ENCODE results near the gene LEKR1. TPM values are rescaled to one million over a fixed set of nuclear protein-coding genes. Genes with fewer than 3 reads are reported as not detected.

LEKR1 gene
- total RNA-seq, 1 donor from 2014 or later, result 0.57 TPM

DNA sequence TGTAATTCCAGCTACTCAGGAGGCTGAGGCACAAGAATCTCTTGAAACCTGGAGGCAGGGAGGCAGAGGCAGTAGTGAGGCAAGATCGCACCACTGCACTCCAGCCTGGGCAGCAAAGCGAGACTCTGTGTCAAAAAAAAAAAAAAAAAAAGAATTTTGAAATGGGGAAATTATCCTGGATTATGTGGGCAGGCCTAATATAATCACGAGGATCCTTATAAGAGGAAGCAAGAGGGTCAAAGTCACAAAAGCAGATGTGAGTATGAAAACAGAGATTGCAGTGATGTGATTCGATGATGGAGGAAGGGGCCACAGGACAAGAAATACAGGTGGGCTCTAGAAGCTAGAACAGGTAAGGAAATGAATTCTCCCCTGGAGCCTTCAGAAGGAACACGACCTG lies 159.6 kb downstream of the LEKR1 start:
- H3K27ac Mint-ChIP-seq, result no peak overlapping the region
- no peak for DNase-seq (ENCODE audit: low spot score)
- no peaks in the 10 kb centered on the region for H3K36me3 Mint-ChIP-seq (ENCODE audit: low read depth)
- no peak overlapping the region for H3K4me3 Mint-ChIP-seq
- intact Hi-C loops (cut with micrococcal nuclease), result no loop called here
- no peaks in the 10 kb centered on the region for H3K4me1 Mint-ChIP-seq (ENCODE audit: low read depth)
- peaks cover 15% of the 10 kb centered on the region for H3K27me3 Mint-ChIP-seq (ENCODE audit: insufficient read depth)
- no peaks in the 10 kb centered on the region for H3K9me3 Mint-ChIP-seq

GRCh38 chr3:156987946-156988345 lies 161.8 kb downstream of the LEKR1 start:
- intact Hi-C loops (cut with micrococcal nuclease), result no loop called here
- no peak overlapping the region for H3K4me3 Mint-ChIP-seq
- H3K27me3 Mint-ChIP-seq (ENCODE audit: insufficient read depth), result peaks cover 17% of the 10 kb centered on the region
- H3K9me3 Mint-ChIP-seq, result no peaks in the 10 kb centered on the region
- H3K36me3 Mint-ChIP-seq (ENCODE audit: low read depth), result no peaks in the 10 kb centered on the region
- no peak overlapping the region for H3K27ac Mint-ChIP-seq
- H3K4me1 Mint-ChIP-seq (ENCODE audit: low read depth), result no peaks in the 10 kb centered on the region
- no peak for DNase-seq (ENCODE audit: low spot score)

DNA sequence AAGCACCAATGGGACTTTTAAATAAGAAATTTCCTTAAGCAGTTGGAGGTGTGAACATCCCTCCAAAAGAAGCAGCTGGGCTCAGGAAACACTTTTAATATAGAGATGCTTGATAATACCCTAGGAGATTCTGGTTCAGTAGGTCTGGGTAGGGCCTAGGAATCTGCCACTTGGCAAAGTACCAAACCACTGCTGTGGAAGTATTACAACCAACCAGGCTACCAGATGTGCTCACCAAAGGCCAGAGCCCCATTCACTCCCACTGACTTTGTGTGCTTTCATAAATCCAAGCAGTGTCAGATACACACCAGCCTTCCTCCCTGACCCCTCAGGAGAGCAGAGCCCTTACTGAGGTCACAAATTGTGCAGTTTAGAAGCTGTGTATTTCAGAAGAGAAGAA lies 171.2 kb downstream of the LEKR1 start:
- Mint-ChIP-seq H3K4me3 (no peak overlapping the region), H3K9me3 (no peaks in the 10 kb centered on the region), H3K27me3 (ENCODE audit: insufficient read depth) (peaks cover 18% of the 10 kb centered on the region), H3K4me1 (ENCODE audit: low read depth) (no peaks in the 10 kb centered on the region), H3K36me3 (ENCODE audit: low read depth) (no peaks in the 10 kb centered on the region), H3K27ac (no peak overlapping the region)
- intact Hi-C loops (cut with micrococcal nuclease), result no loop called here
- no peak for DNase-seq (ENCODE audit: low spot score)

DNA sequence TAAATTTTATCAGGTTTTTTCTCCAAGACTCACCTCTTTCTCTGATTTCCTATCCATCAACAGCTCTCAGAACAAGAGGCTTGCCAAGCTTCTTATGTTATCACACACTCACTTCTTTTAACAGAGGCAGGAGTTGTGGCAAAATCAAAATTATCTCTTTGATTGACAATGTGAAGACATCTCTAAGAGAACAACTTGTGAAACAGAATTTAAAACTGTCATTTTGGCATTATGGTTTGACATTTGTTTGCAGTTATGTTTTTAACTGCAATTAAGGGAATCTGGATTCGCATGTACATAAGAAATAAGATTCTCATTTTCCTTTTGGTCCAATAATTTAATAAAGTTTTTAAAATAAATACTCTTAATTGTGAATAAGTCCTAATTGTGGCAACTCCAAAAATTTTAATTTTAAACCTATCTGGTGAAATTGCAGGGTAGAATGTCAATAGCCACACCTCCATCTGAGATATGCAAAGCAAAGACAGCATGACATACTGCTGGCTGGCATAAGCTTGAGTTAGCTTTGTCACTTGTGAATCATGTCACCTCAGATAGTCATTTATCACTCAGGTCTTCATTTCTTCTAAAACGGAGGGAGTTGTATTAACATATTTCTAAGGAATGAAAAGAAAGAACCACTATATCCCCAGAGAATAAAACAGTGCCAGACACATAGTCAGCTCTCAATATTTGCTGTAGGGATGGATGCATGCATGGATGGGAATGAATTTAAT lies 175.2 kb downstream of the LEKR1 start:
- Mint-ChIP-seq H3K4me3 (no peak overlapping the region), H3K9me3 (no peaks in the 10 kb centered on the region), H3K27me3 (ENCODE audit: insufficient read depth) (peaks cover 28% of the 10 kb centered on the region), H3K4me1 (ENCODE audit: low read depth) (no peaks in the 10 kb centered on the region), H3K27ac (no peak overlapping the region), H3K36me3 (ENCODE audit: low read depth) (no peaks in the 10 kb centered on the region)
- no peak for DNase-seq (ENCODE audit: low spot score)
- intact Hi-C loops (cut with micrococcal nuclease), result no loop called here

DNA sequence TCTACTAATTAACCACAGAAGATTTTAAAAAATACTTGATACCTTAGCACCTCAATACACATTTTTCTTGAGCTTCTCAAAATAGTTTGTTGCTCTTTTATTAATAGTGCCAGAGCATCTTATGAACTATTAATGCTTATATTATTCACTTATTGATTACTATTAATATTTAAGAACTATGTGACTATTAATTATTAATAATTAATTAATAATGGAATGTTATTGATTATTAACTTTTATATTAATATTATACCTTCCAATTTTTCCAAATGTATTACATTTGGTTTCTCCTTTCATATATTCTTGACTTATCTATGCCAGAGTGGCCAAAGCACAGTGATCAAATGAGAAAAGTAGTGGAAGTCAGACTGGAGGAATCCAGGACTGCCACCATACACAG lies 195.5 kb downstream of the LEKR1 start:
- H3K27ac Mint-ChIP-seq, result no peak overlapping the region
- intact Hi-C loops (cut with micrococcal nuclease), result no loop called here

DNA sequence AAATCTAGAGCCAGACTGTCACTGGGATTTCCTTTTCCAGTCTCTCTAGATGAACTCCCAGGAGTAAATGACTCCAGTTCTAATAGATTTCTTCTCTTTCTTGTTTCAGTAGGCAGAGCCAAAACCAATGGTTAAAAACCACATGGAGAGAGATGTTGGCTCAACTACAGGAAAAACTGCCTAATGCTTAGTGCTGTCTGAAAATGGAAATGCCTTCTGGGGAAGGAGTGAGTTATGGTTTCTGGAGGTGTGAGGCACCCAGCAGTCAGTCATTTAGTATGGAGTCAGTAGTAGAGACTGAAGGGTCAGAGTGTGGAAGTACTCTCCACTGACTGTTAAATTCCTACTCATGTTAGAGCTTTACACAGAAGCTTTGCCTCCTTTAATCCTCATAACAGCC lies 197.1 kb downstream of the LEKR1 start:
- peaks cover 8% of the 10 kb centered on the region for H3K27me3 Mint-ChIP-seq (ENCODE audit: insufficient read depth)
- intact Hi-C loops (cut with micrococcal nuclease), result no loop called here
- H3K4me1 Mint-ChIP-seq (ENCODE audit: low read depth), result no peaks in the 10 kb centered on the region
- DNase-seq (ENCODE audit: low spot score), result no peak
- no peak overlapping the region for H3K4me3 Mint-ChIP-seq
- H3K27ac Mint-ChIP-seq, result no peak overlapping the region
- H3K36me3 Mint-ChIP-seq (ENCODE audit: low read depth), result peaks cover 1% of the 10 kb centered on the region
- H3K9me3 Mint-ChIP-seq, result no peaks in the 10 kb centered on the region

More for the DNA sequence above, 195.5 kb downstream of the LEKR1 start:
- Mint-ChIP-seq H3K4me1 (ENCODE audit: low read depth) (no peaks in the 10 kb centered on the region), H3K27me3 (ENCODE audit: insufficient read depth) (peaks cover 3% of the 10 kb centered on the region), H3K36me3 (ENCODE audit: low read depth) (peaks cover 1% of the 10 kb centered on the region), H3K9me3 (no peaks in the 10 kb centered on the region), H3K4me3 (no peak overlapping the region)
- DNase-seq (ENCODE audit: low spot score), result no peak

DNA sequence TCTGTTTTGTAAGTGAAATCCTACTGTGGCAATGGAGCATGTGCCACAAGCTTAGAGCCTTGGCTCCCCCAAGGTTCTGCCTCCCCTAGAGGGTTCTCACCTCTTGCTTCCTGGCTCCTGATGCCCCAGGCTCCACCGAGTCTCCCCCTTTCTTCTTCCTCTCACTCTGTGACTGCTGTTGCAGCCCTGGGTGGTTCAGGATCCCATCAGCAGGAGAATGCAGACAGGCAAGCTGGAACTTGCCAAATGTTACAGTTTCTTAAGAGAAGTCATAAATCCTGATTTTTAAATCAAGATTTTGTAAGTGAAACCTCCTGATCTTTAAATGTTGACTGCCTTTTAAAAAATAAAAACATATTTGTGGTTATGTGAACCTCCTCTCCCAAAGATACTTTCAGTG lies 199.9 kb downstream of the LEKR1 start:
- Mint-ChIP-seq H3K4me3 (no peak overlapping the region), H3K36me3 (ENCODE audit: low read depth) (no peaks in the 10 kb centered on the region), H3K4me1 (ENCODE audit: low read depth) (no peaks in the 10 kb centered on the region), H3K27me3 (ENCODE audit: insufficient read depth) (peaks cover 8% of the 10 kb centered on the region), H3K9me3 (no peaks in the 10 kb centered on the region), H3K27ac (no peak overlapping the region)
- intact Hi-C loops (cut with micrococcal nuclease), result no loop called here
- no peak for DNase-seq (ENCODE audit: low spot score)

GRCh38 chr3:157027861-157028745 lies 201.9 kb downstream of the LEKR1 start:
- no peak overlapping the region for H3K27ac Mint-ChIP-seq
- no peaks in the 10 kb centered on the region for H3K36me3 Mint-ChIP-seq (ENCODE audit: low read depth)
- no peaks in the 10 kb centered on the region for H3K4me1 Mint-ChIP-seq (ENCODE audit: low read depth)
- no peaks in the 10 kb centered on the region for H3K9me3 Mint-ChIP-seq
- DNase-seq (ENCODE audit: low spot score), result no peak
- H3K4me3 Mint-ChIP-seq, result no peak overlapping the region
- peaks cover 8% of the 10 kb centered on the region for H3K27me3 Mint-ChIP-seq (ENCODE audit: insufficient read depth)
- intact Hi-C loops (cut with micrococcal nuclease), result no loop called here

DNA sequence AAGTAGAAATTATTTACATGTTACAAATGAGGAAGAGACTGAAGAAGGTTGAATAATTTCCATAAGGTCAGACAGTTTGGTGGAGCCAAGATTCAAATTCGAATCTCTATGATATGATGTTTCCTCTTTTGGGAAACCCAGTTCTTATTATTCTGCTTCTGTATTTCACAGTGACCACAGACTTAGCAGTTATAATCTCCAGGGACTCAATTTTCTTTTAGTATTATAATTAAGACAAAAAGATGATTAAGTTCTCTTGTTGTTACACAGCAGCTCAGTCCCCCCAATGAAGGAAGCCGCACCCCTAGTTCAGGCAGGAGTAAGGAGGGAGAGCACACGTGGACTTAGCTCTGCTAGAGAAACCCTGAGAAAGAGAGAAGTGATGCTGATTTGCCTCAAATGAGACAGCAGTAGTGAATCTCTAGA lies 203.2 kb downstream of the LEKR1 start:
- H3K36me3 Mint-ChIP-seq (ENCODE audit: low read depth), result no peaks in the 10 kb centered on the region
- no peaks in the 10 kb centered on the region for H3K4me1 Mint-ChIP-seq (ENCODE audit: low read depth)
- no peak overlapping the region for H3K27ac Mint-ChIP-seq
- H3K4me3 Mint-ChIP-seq, result no peak overlapping the region
- peaks cover 6% of the 10 kb centered on the region for H3K27me3 Mint-ChIP-seq (ENCODE audit: insufficient read depth)
- no peaks in the 10 kb centered on the region for H3K9me3 Mint-ChIP-seq
- intact Hi-C loops (cut with micrococcal nuclease), result no loop called here
- no peak for DNase-seq (ENCODE audit: low spot score)

GRCh38 chr3:157030712-157031111 lies 204.6 kb downstream of the LEKR1 start:
- no peak overlapping the region for H3K4me3 Mint-ChIP-seq
- no peaks in the 10 kb centered on the region for H3K4me1 Mint-ChIP-seq (ENCODE audit: low read depth)
- intact Hi-C loops (cut with micrococcal nuclease), result no loop called here
- no peaks in the 10 kb centered on the region for H3K9me3 Mint-ChIP-seq
- H3K36me3 Mint-ChIP-seq (ENCODE audit: low read depth), result no peaks in the 10 kb centered on the region
- no peak for DNase-seq (ENCODE audit: low spot score)
- no peak overlapping the region for H3K27ac Mint-ChIP-seq
- peaks cover 6% of the 10 kb centered on the region for H3K27me3 Mint-ChIP-seq (ENCODE audit: insufficient read depth)

DNA sequence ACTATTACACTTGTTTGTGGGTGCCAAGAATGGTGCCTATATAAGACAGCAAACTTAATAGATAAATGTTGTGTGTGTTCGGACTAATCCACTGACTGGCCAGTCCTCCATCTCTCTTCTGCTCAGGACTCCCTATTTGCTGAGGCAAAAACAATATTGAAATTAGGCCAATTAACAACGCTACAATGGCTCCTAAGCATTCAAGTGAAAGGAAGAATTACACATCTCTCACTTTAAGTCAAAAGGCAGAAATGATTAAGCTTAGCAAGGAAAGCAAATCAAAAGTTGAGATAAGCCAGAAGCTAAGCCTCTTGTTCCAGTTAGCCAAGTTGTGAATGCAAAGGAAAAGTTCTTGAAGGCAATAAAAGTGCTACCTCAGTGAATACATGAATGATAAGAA lies 206.8 kb downstream of the LEKR1 start:
- DNase-seq (ENCODE audit: low spot score), result no peak
- intact Hi-C loops (cut with micrococcal nuclease), result no loop called here
- Mint-ChIP-seq H3K27ac (no peak overlapping the region), H3K4me3 (no peak overlapping the region), H3K9me3 (no peaks in the 10 kb centered on the region), H3K4me1 (ENCODE audit: low read depth) (no peaks in the 10 kb centered on the region), H3K36me3 (ENCODE audit: low read depth) (no peaks in the 10 kb centered on the region), H3K27me3 (ENCODE audit: insufficient read depth) (peaks cover 14% of the 10 kb centered on the region)

DNA sequence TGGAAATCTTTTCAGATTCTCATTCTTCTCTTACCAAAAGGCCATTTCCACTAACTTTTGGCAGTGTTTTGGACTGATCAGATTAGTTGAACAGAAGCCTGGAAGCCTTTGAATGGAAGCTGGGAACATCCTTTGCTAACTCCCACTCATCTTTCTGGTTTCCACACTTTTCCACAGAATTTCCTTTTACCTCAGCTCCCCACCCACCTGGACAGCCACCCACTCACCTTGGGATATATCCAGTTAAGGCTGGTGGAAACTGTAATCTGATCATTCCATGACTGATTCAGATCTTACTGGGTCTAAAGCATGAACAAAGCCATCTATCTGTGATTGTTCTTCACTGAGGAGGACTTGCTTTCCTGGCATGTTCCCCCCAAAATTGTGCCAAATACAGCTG lies 214.3 kb downstream of the LEKR1 start:
- H3K27me3 Mint-ChIP-seq (ENCODE audit: insufficient read depth), result peaks cover 32% of the 10 kb centered on the region

DNA sequence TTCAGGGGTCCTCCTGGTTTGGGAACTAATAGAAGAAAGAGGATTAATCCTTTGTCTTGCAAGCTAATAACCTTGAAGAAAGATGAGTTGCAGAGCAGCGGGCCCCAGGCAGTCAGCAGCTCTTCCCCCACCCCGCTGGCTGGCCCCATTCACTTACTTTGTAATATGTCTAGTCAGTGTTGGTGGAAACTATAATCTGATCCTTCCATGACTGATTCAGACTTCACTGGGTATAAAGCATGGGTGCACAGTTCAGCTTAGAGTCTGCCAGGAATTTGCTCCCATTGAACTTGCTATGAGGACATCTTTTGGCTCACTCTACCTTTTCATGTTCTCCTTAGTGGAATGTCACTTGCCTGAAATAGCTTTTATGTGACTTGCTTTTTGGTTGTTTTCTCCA lies 216.1 kb downstream of the LEKR1 start:
- Mint-ChIP-seq H3K9me3 (no peaks in the 10 kb centered on the region), H3K4me1 (ENCODE audit: low read depth) (no peaks in the 10 kb centered on the region), H3K27me3 (ENCODE audit: insufficient read depth) (peaks cover 27% of the 10 kb centered on the region), H3K36me3 (ENCODE audit: low read depth) (no peaks in the 10 kb centered on the region), H3K4me3 (no peak overlapping the region), H3K27ac (no peak overlapping the region)
- intact Hi-C loops (cut with micrococcal nuclease), result no loop called here
- DNase-seq (ENCODE audit: low spot score), result no peak

More for the DNA sequence above, 214.3 kb downstream of the LEKR1 start:
- H3K4me3 Mint-ChIP-seq, result no peak overlapping the region
- H3K27ac Mint-ChIP-seq, result no peak overlapping the region
- H3K9me3 Mint-ChIP-seq, result no peaks in the 10 kb centered on the region
- no peaks in the 10 kb centered on the region for H3K36me3 Mint-ChIP-seq (ENCODE audit: low read depth)
- DNase-seq (ENCODE audit: low spot score), result no peak
- H3K4me1 Mint-ChIP-seq (ENCODE audit: low read depth), result no peaks in the 10 kb centered on the region
- intact Hi-C loops (cut with micrococcal nuclease), result no loop called here
